Esophagus muscularis mucosa (tissue), 4 donors: ENCODE measurements around the gene IFITM2.

Experiments
- CTCF ChIP-seq, 3 experiments: fragments of 200-600 bp in 2 of 3; fragments of 450-650 bp in 1 of 3; sonication (generic) in 2 of 3; IDR thresholded peaks; one replicate each; pipeline ENCODE4 v1.5.1; 2017 to 2019; ENCODE audit warnings: antibody characterized with exemption in 3 of 3, mild to moderate bottlenecking in 2 of 3, moderate library complexity in 1 of 3
- EP300 ChIP-seq: sonication (generic); formaldehyde crosslinking; IDR thresholded peaks from one replicate; pipeline ENCODE4 v1.6.1; 2017; ENCODE audit warnings: antibody characterized with exemption
- POLR2A ChIP-seq: fragments of 450-650 bp; IDR thresholded peaks from one replicate; pipeline ENCODE4 v1.6.1; 2017; ENCODE audit warnings: antibody characterized with exemption, moderate library complexity, mild to moderate bottlenecking, low read depth
- POLR2AphosphoS5 ChIP-seq, 2 donors: sonication (generic); formaldehyde crosslinking; IDR thresholded peaks; one replicate each; pipeline ENCODE4 v1.6.1; 2017; ENCODE audit warnings: antibody characterized with exemption in 2 of 2

GRCh38 chr11:276219-276618, 31.4 kb upstream of the IFITM2 start:
- no peak for TF ChIP-seq CTCF (IDR thresholded peaks at IDR 0.05)
- TF ChIP-seq POLR2A = no peak
- no peak for TF ChIP-seq POLR2AphosphoS5 (IDR thresholded peaks at IDR 0.05)
- no peak for TF ChIP-seq EP300
